Spleen (tissue), 11 donors: Measurements from ENCODE around the gene VPREB3. TPM values are rescaled to one million over a fixed set of nuclear protein-coding genes. Genes with fewer than 3 reads are reported as not detected.

Experiments
- DNase-seq: peaks from one replicate; pipeline ENCODE4 v3.0.0-alpha.2; 2020
- H3K27ac ChIP-seq, 8 donors: fragments of 200-600 bp; sonication (generic) in 7 of 8; 1 replicate in 4 of 8; 2 replicates in 4 of 8; pipeline versions ENCODE4 v1.5.0 to v1.8.0; 2016 to 2021; ENCODE audit warnings: inconsistent platforms in 4 of 8, mild to moderate bottlenecking in 4 of 8, moderate library complexity in 1 of 8
- H3K27me3 ChIP-seq, 7 donors: fragments of 200-600 bp; sonication (generic) in 6 of 7; replicated peaks in 1 of 7; 1 replicate in 4 of 7; 2 replicates in 3 of 7; pipeline versions ENCODE4 v1.5.0 to v1.8.0; 2016 to 2021; ENCODE audit warnings: inconsistent platforms in 3 of 7, mild to moderate bottlenecking in 1 of 7
- H3K36me3 ChIP-seq, 6 donors: fragments of 200-600 bp; sonication (generic) in 5 of 6; 1 replicate in 4 of 6; 2 replicates in 2 of 6; pipeline versions ENCODE4 v1.5.0 to v1.8.0; 2016 to 2021; ENCODE audit warnings: inconsistent platforms in 2 of 6
- H3K4me1 ChIP-seq, 6 donors: fragments of 200-600 bp; sonication (generic) in 5 of 6; 1 replicate in 3 of 6; 2 replicates in 3 of 6; pipeline versions ENCODE4 v1.5.0 to v1.8.0; 2016 to 2021; ENCODE audit warnings: inconsistent platforms in 3 of 6
- H3K4me3 ChIP-seq, 8 donors: fragments of 200-600 bp; sonication (generic) in 7 of 8; 1 replicate in 4 of 8; 2 replicates in 4 of 8; pipeline versions ENCODE4 v1.5.0 to v1.8.0; 2016 to 2021; ENCODE audit warnings: inconsistent platforms in 4 of 8, mild to moderate bottlenecking in 4 of 8, moderate library complexity in 2 of 8
- H3K9me3 ChIP-seq, 8 donors: fragments of 200-600 bp; sonication (generic) in 7 of 8; 1 replicate in 4 of 8; 2 replicates in 4 of 8; pipeline versions ENCODE4 v1.5.0 to v1.8.0; 2016 to 2021; ENCODE audit warnings: inconsistent platforms in 4 of 8
- POLR2A ChIP-seq, 3 donors: fragments of 450-650 bp; IDR thresholded peaks; one replicate each; pipeline ENCODE4 v1.5.1; 2017; ENCODE audit warnings: antibody characterized with exemption in 3 of 3, mild to moderate bottlenecking in 1 of 3
- POLR2AphosphoS5 ChIP-seq, 3 donors: sonication (generic); formaldehyde crosslinking; IDR thresholded peaks; one replicate each; pipeline ENCODE4 v1.5.1; 2017; ENCODE audit warnings: antibody characterized with exemption in 3 of 3
- WGBS, 5 donors: extraction: QIAGEN DNeasy Blood & Tissue Kit in 3 of 5; methylation state at CpG; one replicate each; pipeline versions ENCODE4 v1.1.5 to v1.1.7; 2013 to 2018; 5-methylcytosine and 5-hydroxymethylcytosine counted together
- intact Hi-C: fragments of 100-400 bp; cut with DNase I; formaldehyde crosslinking; loops from one replicate; pipeline ENCODE4 v1.15.0; 2023; ENCODE audit warnings: low total_unique reads
- polyA plus RNA-seq, 3 donors: library from polyadenylated mRNA; stranded (reverse); fragments of 200-250 nt; gene quantifications; one replicate each; pipeline ENCODE4 v1.2.1, GENCODE V29; 2013
- total RNA-seq, 7 donors: library from RNA; depleted of rRNA in 3 of 7; stranded (reverse); fragments of >200 nt in 3 of 7; fragmentation: NEBNext Ultra II Directional in 4 of 7; extraction: Animal tissue kit (Norgen Biotek cat#: 25700) in 4 of 7; gene quantifications; one replicate each; pipeline versions ENCODE4 v1.1.0 to v1.2.1, GENCODE V29; 2016 to 2021
- TF ChIP-seq, protein P1 (sequence below), 11 experiments: fragments of 200-600 bp in 7 of 11; fragments of 450-650 bp in 4 of 11; sonication (generic) in 4 of 11; IDR thresholded peaks in 8 of 11; conservative IDR thresholded peaks in 3 of 11; 1 replicate in 7 of 11; 2 replicates in 4 of 11; pipeline versions ENCODE4 v1.4.0 to v1.8.0; 2016 to 2021; ENCODE audit warnings: antibody characterized with exemption in 11 of 11, inconsistent platforms in 4 of 11, mild to moderate bottlenecking in 1 of 11
- donor health status: healthy with polysubstance abuse.
- donor health status: DM: no; HTN: no; CAD: no; lungs with moderate emphysema.
- donor health status: DM: no; HTN: no; CAD: no.
- donor health status: Bipolar disorder and iron deficiency.
- donor health status: healthy.
- donor health status: DM: no; HTN: no; CAD: no.
- donor health status: DM: yes; HTN: yes; CAD: no.

Gene VPREB3
- total and polyA plus RNA-seq, 10 donors: 24.9 to 472 (median 57.9) TPM

DNA sequence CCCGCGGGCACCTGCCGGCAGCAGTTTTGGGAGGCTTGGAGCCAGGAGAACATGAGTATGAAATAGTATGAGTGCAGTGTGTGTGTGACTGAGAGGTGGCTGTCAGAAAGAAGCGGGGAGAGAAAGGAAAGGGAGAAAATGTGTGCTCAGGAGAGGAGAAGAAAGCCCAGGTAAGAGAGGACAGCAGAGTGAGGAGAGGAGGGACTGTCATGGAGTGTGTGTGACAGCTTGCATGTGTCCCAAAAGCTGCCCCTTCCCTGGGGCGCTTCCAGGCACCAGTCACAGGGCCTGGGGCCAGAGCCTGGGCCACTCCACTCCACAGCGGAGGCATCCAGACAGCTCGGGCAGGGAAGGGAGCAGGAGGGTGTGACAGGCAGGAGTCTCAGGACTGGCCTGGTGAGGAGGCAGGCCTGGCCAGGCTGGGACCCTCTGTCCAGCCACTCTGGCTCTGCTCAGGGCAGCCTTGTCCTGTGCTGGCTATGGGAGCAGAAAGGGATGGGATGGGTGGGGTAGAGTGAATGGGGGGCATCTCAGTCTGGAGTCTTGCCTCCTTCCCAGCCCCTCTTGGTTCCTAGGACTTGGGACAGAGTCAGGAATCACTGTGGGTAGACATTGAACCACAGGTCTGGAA lies 19.4 kb upstream of the VPREB3 start:
- Histone ChIP-seq H3K27me3 (peaks cover 0 to 16% (median 0%) of the 10 kb centered on the region in 7 donors), H3K4me3 (peak overlapping the region in 4 of 8 donors; percentile 42 to 75 (median 50)), H3K27ac (no peak overlapping the region), H3K36me3 (no peaks in the 10 kb centered on the region), H3K9me3 (no peaks in the 10 kb centered on the region), H3K4me1 (peaks cover 16 to 62% (median 49%) of the 10 kb centered on the region in 6 donors)
- TF ChIP-seq POLR2AphosphoS5 (IDR thresholded peaks at IDR 0.05) (no peak), POLR2A (IDR thresholded peaks at IDR 0.05) (no peak)
- TF ChIP-seq, protein P1, sequence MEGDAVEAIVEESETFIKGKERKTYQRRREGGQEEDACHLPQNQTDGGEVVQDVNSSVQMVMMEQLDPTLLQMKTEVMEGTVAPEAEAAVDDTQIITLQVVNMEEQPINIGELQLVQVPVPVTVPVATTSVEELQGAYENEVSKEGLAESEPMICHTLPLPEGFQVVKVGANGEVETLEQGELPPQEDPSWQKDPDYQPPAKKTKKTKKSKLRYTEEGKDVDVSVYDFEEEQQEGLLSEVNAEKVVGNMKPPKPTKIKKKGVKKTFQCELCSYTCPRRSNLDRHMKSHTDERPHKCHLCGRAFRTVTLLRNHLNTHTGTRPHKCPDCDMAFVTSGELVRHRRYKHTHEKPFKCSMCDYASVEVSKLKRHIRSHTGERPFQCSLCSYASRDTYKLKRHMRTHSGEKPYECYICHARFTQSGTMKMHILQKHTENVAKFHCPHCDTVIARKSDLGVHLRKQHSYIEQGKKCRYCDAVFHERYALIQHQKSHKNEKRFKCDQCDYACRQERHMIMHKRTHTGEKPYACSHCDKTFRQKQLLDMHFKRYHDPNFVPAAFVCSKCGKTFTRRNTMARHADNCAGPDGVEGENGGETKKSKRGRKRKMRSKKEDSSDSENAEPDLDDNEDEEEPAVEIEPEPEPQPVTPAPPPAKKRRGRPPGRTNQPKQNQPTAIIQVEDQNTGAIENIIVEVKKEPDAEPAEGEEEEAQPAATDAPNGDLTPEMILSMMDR (IDR thresholded peaks at IDR 0.05 in 8 of 11, conservative IDR thresholded peaks at IDR 0.05 in 3 of 11): no peak
- no peak for DNase-seq
- 81 to 88% (median 85%) methylated on average over 7 of the region's 7 CpGs for WGBS, 5 donors
- intact Hi-C loops: loop anchor here (5.0 kb wide), 1 partner anchor 74 kb away; no protein-coding TSS in a partner anchor

DNA sequence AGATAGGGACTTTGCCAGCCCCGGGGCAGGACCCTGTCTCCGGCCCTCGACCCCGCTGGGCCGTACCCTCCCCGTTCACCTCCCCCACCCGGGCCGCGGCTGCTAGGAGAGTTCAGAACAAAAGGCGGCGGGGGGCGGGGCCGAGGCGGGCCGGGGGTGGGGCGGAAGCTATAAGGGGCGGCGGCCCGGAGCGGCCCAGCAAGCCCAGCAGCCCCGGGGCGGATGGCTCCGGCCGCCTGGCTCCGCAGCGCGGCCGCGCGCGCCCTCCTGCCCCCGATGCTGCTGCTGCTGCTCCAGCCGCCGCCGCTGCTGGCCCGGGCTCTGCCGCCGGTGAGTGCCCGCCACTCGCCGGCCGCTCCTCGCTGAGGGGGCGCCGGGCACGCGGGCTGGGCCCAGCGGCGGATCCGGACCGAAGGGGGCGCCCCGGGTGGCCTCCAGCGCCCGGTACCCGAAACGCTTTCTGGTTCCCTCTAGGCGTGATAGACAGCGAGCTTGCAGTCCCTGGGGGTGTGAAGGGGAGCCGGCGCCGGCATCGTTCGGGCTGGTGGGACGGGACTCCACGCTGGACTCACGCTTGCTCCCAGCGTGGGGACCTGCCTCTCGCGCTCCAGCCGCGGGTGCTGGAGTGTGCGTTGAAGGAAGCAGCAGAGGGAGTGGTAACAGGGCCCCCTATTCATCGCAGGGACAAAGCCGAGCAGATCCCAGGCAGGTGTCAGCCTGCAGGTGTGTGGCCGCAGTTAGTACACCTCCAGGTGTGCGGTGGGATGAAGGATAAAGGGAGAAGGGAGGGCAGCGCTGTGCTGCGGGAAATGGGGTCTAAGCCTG lies 18.6 kb upstream of the VPREB3 start, which contains the start of gene MMP11:
MMP11 (plus strand) TSS at position 201 of the 825 bp plus-strand sequence; CDS start at position 223, 22 bp downstream.
- DNase-seq: peak; percentile 90
- Histone ChIP-seq H3K36me3 (no peaks in the 10 kb centered on the region), H3K4me1 (peaks cover 20 to 69% (median 55%) of the 10 kb centered on the region in 6 donors), H3K9me3 (no peaks in the 10 kb centered on the region), H3K27me3 (peaks cover 0 to 16% (median 0%) of the 10 kb centered on the region in 7 donors), H3K27ac (peak within 1 kb of the TSS in 5 of 8 donors; percentile 39 to 72 (median 56)), H3K4me3 (peak within 1 kb of the TSS; percentile 8 to 75 (median 43))
- TF ChIP-seq POLR2AphosphoS5 (IDR thresholded peaks at IDR 0.05) (peak in 1 of 3 donors; percentile 19), POLR2A (IDR thresholded peaks at IDR 0.05) (no peak)
- TF ChIP-seq, protein P1 (IDR thresholded peaks at IDR 0.05 in 8 of 11, conservative IDR thresholded peaks at IDR 0.05 in 3 of 11): peak in 1 of 11 experiments; percentile 13
- WGBS, 5 donors: 5 to 16% (median 7%) methylated on average over 28 to 79 of the region's 79 CpGs
- intact Hi-C loops: loop anchor here (5.0 kb wide), 1 partner anchor 74 kb away; no protein-coding TSS in a partner anchor

DNA sequence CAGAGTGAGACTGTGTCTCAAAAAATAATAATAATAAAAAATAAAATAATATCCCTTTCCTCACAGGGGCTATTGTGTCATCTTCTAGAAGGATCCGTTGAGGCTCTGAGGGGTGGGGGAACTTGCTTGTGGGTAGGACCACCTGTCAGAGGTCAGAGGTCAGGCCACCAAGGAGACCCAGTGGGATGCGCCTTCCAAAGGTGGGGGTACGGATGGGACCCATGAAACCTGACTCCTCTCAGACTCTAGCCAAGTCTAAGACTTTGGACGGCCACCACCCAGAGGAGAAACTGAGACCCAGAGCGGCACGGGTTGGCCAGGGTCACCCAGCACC lies 18.1 kb upstream of the VPREB3 start:
- intact Hi-C loops: loop anchor here (5.0 kb wide), 1 partner anchor 75 kb away; no protein-coding TSS in a partner anchor
- WGBS, 5 donors: 22 to 41% (median 31%) methylated on average over 4 to 6 of the region's 6 CpGs
- peak overlapping the region in 4 of 8 donors; percentile 48 to 72 (median 59) for H3K27ac ChIP-seq

DNA sequence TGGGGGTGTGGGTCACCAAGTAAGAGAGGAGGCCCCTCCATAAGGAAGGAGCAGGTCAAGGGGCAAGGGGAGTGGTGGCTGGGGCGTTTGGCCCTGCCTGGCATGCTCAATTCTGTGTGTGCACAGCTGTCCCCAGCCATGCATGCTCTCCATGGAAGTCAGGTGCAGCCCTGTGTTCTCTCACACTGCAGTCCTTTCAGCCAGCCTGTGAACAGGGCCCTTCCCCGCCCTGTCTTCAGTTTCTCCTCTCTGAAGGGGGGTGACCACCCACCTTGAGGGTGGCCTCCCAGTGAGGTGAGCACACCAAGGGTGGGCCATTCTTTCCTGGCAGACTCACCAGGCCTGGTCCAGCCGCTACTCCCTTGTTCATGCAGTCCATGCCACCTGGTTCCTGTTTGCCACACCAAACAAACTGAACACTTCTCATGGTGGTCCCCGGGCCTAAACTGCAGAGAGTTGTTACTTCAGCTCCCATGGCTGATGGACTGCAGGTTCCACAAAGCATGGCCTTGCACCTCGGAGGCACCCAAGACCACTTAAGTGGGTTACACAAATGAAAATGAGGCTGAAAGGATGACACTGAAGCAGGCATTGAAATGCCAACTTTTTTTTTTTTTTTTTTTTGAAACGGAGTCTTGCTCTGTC lies 15.2 kb upstream of the VPREB3 start:
- DNase-seq: no peak
- peaks cover 0 to 16% (median 0%) of the 10 kb centered on the region in 7 donors for H3K27me3 ChIP-seq
- peaks cover 0 to 18% (median 0%) of the 10 kb centered on the region in 6 donors for H3K36me3 ChIP-seq
- no peak overlapping the region for H3K27ac ChIP-seq
- 46 to 61% (median 52%) methylated on average over 5 to 6 of the region's 6 CpGs for WGBS, 5 donors
- intact Hi-C loops: no loop called here
- peaks cover 36 to 98% (median 79%) of the 10 kb centered on the region in 6 donors for H3K4me1 ChIP-seq
- no peak overlapping the region for H3K4me3 ChIP-seq
- no peak for TF ChIP-seq POLR2A (IDR thresholded peaks at IDR 0.05)
- TF ChIP-seq, protein P1 (IDR thresholded peaks at IDR 0.05 in 8 of 11, conservative IDR thresholded peaks at IDR 0.05 in 3 of 11): peak in 1 of 11 experiments; percentile 9
- H3K9me3 ChIP-seq: no peaks in the 10 kb centered on the region

More for the DNA sequence above, 18.1 kb upstream of the VPREB3 start:
- peaks cover 21 to 75% (median 56%) of the 10 kb centered on the region in 6 donors for H3K4me1 ChIP-seq
- peak overlapping the region; percentile 8 to 75 (median 43) for H3K4me3 ChIP-seq
- TF ChIP-seq POLR2A (IDR thresholded peaks at IDR 0.05) (no peak), POLR2AphosphoS5 (IDR thresholded peaks at IDR 0.05) (no peak)
- peaks cover 0 to 16% (median 0%) of the 10 kb centered on the region in 7 donors for H3K27me3 ChIP-seq
- H3K9me3 ChIP-seq: no peaks in the 10 kb centered on the region
- DNase-seq: no peak
- no peaks in the 10 kb centered on the region for H3K36me3 ChIP-seq
